Stomach smooth muscle (tissue), 2 donors: ENCODE data around the gene TCF12.

Source experiments
- H3K27ac ChIP-seq: one replicate; pipeline ENCODE4 v1.7.0; 2013; ENCODE audit warnings: mild to moderate bottlenecking, low read length, inconsistent platforms
- H3K27me3 ChIP-seq, 2 donors: one replicate each; pipeline ENCODE4 v1.7.0; 2013; ENCODE audit warnings: low read length in 2 of 2; ENCODE audit not compliant: insufficient read depth in 2 of 2, control insufficient read depth in 1 of 2
- H3K36me3 ChIP-seq, 2 donors: one replicate each; pipeline ENCODE4 v1.7.0; 2013; ENCODE audit warnings: low read length in 2 of 2; ENCODE audit not compliant: control insufficient read depth in 2 of 2, insufficient read depth in 2 of 2
- H3K4me1 ChIP-seq: one replicate; pipeline ENCODE4 v1.7.0; 2013; ENCODE audit warnings: low read length; ENCODE audit not compliant: control insufficient read depth, insufficient read depth
- H3K4me3 ChIP-seq, 2 donors: one replicate each; pipeline ENCODE4 v1.7.0; 2013; ENCODE audit warnings: low read length in 2 of 2
- H3K9ac ChIP-seq, 2 donors: one replicate each; pipeline ENCODE4 v1.7.0; 2013; ENCODE audit warnings: low read length in 2 of 2, mild to moderate bottlenecking in 1 of 2
- H3K9me3 ChIP-seq, 2 donors: one replicate each; pipeline ENCODE4 v1.7.0; 2013; ENCODE audit warnings: low read length in 2 of 2; ENCODE audit not compliant: control insufficient read depth in 2 of 2
- donor health status: healthy.
- donor health status: Pancreatic carcinoma.

The TCF12 gene

GRCh38 chr15:56887782-56888438, 30.5 kb upstream of the TCF12 start:
- Histone ChIP-seq H3K9me3 (no peaks in the 10 kb centered on the region), H3K4me1 (peaks cover 15% of the 10 kb centered on the region), H3K27me3 (no peaks in the 10 kb centered on the region), H3K9ac (peak overlapping the region; percentile 93 to 96), H3K36me3 (no peaks in the 10 kb centered on the region), H3K4me3 (peak overlapping the region; percentile 80 to 85), H3K27ac (peak overlapping the region; percentile 97)

- no peak overlapping the region for H3K4me3 ChIP-seq
- H3K9ac ChIP-seq, result no peak overlapping the region
- H3K9me3 ChIP-seq, result no peaks in the 10 kb centered on the region
- H3K27me3 ChIP-seq, result no peaks in the 10 kb centered on the region
- H3K4me1 ChIP-seq, result peaks cover 20% of the 10 kb centered on the region
- H3K36me3 ChIP-seq, result no peaks in the 10 kb centered on the region
- no peak overlapping the region for H3K27ac ChIP-seq
These were observed 28.4 kb upstream of the TCF12 start for GRCh38 chr15:56890038-56890437.

- H3K27ac ChIP-seq, result no peak overlapping the region
- H3K4me1 ChIP-seq, result peaks cover 12% of the 10 kb centered on the region
- no peaks in the 10 kb centered on the region for H3K36me3 ChIP-seq
- no peak overlapping the region for H3K4me3 ChIP-seq
- no peaks in the 10 kb centered on the region for H3K27me3 ChIP-seq
- H3K9me3 ChIP-seq, result no peaks in the 10 kb centered on the region
- H3K9ac ChIP-seq, result no peak overlapping the region
These were observed 26.5 kb upstream of the TCF12 start for GRCh38 chr15:56891852-56892440.

- Histone ChIP-seq H3K27ac (no peak overlapping the region), H3K36me3 (no peaks in the 10 kb centered on the region), H3K9me3 (no peaks in the 10 kb centered on the region), H3K9ac (no peak overlapping the region), H3K4me1 (peaks cover 11% of the 10 kb centered on the region), H3K27me3 (no peaks in the 10 kb centered on the region), H3K4me3 (no peak overlapping the region)
These were observed 25.6 kb upstream of the TCF12 start for GRCh38 chr15:56892659-56893363.

GRCh38 chr15:56893364-56893678, 25.1 kb upstream of the TCF12 start:
- H3K27ac ChIP-seq, result no peak overlapping the region
- peaks cover 9% of the 10 kb centered on the region for H3K4me1 ChIP-seq
- no peaks in the 10 kb centered on the region for H3K36me3 ChIP-seq
- no peaks in the 10 kb centered on the region for H3K9me3 ChIP-seq
- no peak overlapping the region for H3K9ac ChIP-seq
- no peak overlapping the region for H3K4me3 ChIP-seq
- no peaks in the 10 kb centered on the region for H3K27me3 ChIP-seq

- peaks cover 9% of the 10 kb centered on the region for H3K4me1 ChIP-seq
These were observed 23.8 kb upstream of the TCF12 start for GRCh38 chr15:56894601-56895000.

GRCh38 chr15:56901931-56902330, 16.5 kb upstream of the TCF12 start:
- no peaks in the 10 kb centered on the region for H3K4me1 ChIP-seq
- no peak overlapping the region for H3K27ac ChIP-seq

More at GRCh38 chr15:56894601-56895000, 23.8 kb upstream of the TCF12 start:
- no peaks in the 10 kb centered on the region for H3K9me3 ChIP-seq
- H3K4me3 ChIP-seq, result no peak overlapping the region
- H3K9ac ChIP-seq, result no peak overlapping the region
- no peaks in the 10 kb centered on the region for H3K36me3 ChIP-seq
- H3K27me3 ChIP-seq, result no peaks in the 10 kb centered on the region
- H3K27ac ChIP-seq, result no peak overlapping the region

GRCh38 chr15:56906766-56907165, 11.7 kb upstream of the TCF12 start:
- no peaks in the 10 kb centered on the region for H3K36me3 ChIP-seq
- H3K4me3 ChIP-seq, result no peak overlapping the region
- H3K27ac ChIP-seq, result no peak overlapping the region
- no peaks in the 10 kb centered on the region for H3K27me3 ChIP-seq
- H3K9me3 ChIP-seq, result no peaks in the 10 kb centered on the region
- no peak overlapping the region for H3K9ac ChIP-seq
- H3K4me1 ChIP-seq, result no peaks in the 10 kb centered on the region

More at GRCh38 chr15:56901931-56902330, 16.5 kb upstream of the TCF12 start:
- no peak overlapping the region for H3K4me3 ChIP-seq
- no peaks in the 10 kb centered on the region for H3K27me3 ChIP-seq
- no peaks in the 10 kb centered on the region for H3K9me3 ChIP-seq
- H3K36me3 ChIP-seq, result no peaks in the 10 kb centered on the region
- H3K9ac ChIP-seq, result no peak overlapping the region

GRCh38 chr15:56910801-56911200, 7.6 kb upstream of the TCF12 start:
- no peaks in the 10 kb centered on the region for H3K36me3 ChIP-seq
- no peak overlapping the region for H3K4me3 ChIP-seq
- H3K4me1 ChIP-seq, result no peaks in the 10 kb centered on the region
- H3K9ac ChIP-seq, result no peak overlapping the region
- H3K27me3 ChIP-seq, result no peaks in the 10 kb centered on the region
- no peaks in the 10 kb centered on the region for H3K9me3 ChIP-seq
- H3K27ac ChIP-seq, result no peak overlapping the region

- H3K9me3 ChIP-seq, result no peaks in the 10 kb centered on the region
- H3K36me3 ChIP-seq, result no peaks in the 10 kb centered on the region
- no peak overlapping the region for H3K9ac ChIP-seq
- H3K4me3 ChIP-seq, result no peak overlapping the region
- H3K27me3 ChIP-seq, result no peaks in the 10 kb centered on the region
- H3K27ac ChIP-seq, result no peak overlapping the region
- H3K4me1 ChIP-seq, result peaks cover 8% of the 10 kb centered on the region
These were observed 5.2 kb upstream of the TCF12 start for GRCh38 chr15:56913241-56913640.

- H3K4me1 ChIP-seq, result peaks cover 8% of the 10 kb centered on the region
- no peak overlapping the region for H3K27ac ChIP-seq
- H3K27me3 ChIP-seq, result no peaks in the 10 kb centered on the region
- H3K4me3 ChIP-seq, result no peak overlapping the region
- no peaks in the 10 kb centered on the region for H3K9me3 ChIP-seq
- no peak overlapping the region for H3K9ac ChIP-seq
- no peaks in the 10 kb centered on the region for H3K36me3 ChIP-seq
These were observed 4.8 kb upstream of the TCF12 start for GRCh38 chr15:56913670-56914069.
